Measurements from ENCODE around the gene GMPR.

GMPR gene

GRCh38 chr6:16200321-16200883 lies 38.0 kb upstream of the GMPR start:
- H3K4me3 ChIP-seq (ENCODE audit: low read depth, low read length) = no peak overlapping the region
- no peak for TF ChIP-seq CTCF (IDR thresholded peaks at IDR 0.05; ENCODE audit: low read depth, low read length)

- H3K4me3 ChIP-seq (ENCODE audit: low read depth, low read length) = no peak overlapping the region
- no peak for TF ChIP-seq CTCF (IDR thresholded peaks at IDR 0.05; ENCODE audit: low read depth, low read length)
Measured at GRCh38 chr6:16201706-16202105, 36.7 kb upstream of the GMPR start.

GRCh38 chr6:16204653-16205376 lies 33.6 kb upstream of the GMPR start:
- no peak for TF ChIP-seq CTCF (IDR thresholded peaks at IDR 0.05; ENCODE audit: low read depth, low read length)
- no peak overlapping the region for H3K4me3 ChIP-seq (ENCODE audit: low read depth, low read length)

GRCh38 chr6:16205377-16206144 lies 32.8 kb upstream of the GMPR start:
- no peak overlapping the region for H3K4me3 ChIP-seq (ENCODE audit: low read depth, low read length)
- no peak for TF ChIP-seq CTCF (IDR thresholded peaks at IDR 0.05; ENCODE audit: low read depth, low read length)

GRCh38 chr6:16206595-16207037 lies 31.8 kb upstream of the GMPR start:
- peak; percentile 85 for TF ChIP-seq CTCF (IDR thresholded peaks at IDR 0.05; ENCODE audit: low read depth, low read length)
- H3K4me3 ChIP-seq (ENCODE audit: low read depth, low read length) = no peak overlapping the region

GRCh38 chr6:16208989-16209388 lies 29.4 kb upstream of the GMPR start:
- no peak overlapping the region for H3K4me3 ChIP-seq (ENCODE audit: low read depth, low read length)
- no peak for TF ChIP-seq CTCF (IDR thresholded peaks at IDR 0.05; ENCODE audit: low read depth, low read length)

GRCh38 chr6:16209539-16209938 lies 28.8 kb upstream of the GMPR start:
- TF ChIP-seq CTCF (IDR thresholded peaks at IDR 0.05; ENCODE audit: low read depth, low read length) = no peak
- no peak overlapping the region for H3K4me3 ChIP-seq (ENCODE audit: low read depth, low read length)
